Stomach smooth muscle (tissue), 2 donors: ENCODE results near the gene RSPH10B2.
"Not testable (repeated sequence)": the region's sequence is repeated elsewhere in the genome, so short reads cannot be mapped to it uniquely, and the experiment has no call there.

ENCODE experiments used
- H3K27ac ChIP-seq: one replicate; pipeline ENCODE4 v1.7.0; 2013; ENCODE audit warnings: mild to moderate bottlenecking, low read length, inconsistent platforms
- H3K27me3 ChIP-seq, 2 donors: one replicate each; pipeline ENCODE4 v1.7.0; 2013; ENCODE audit warnings: low read length in 2 of 2; ENCODE audit not compliant: insufficient read depth in 2 of 2, control insufficient read depth in 1 of 2
- H3K36me3 ChIP-seq, 2 donors: one replicate each; pipeline ENCODE4 v1.7.0; 2013; ENCODE audit warnings: low read length in 2 of 2; ENCODE audit not compliant: control insufficient read depth in 2 of 2, insufficient read depth in 2 of 2
- H3K4me1 ChIP-seq: one replicate; pipeline ENCODE4 v1.7.0; 2013; ENCODE audit warnings: low read length; ENCODE audit not compliant: control insufficient read depth, insufficient read depth
- H3K4me3 ChIP-seq, 2 donors: one replicate each; pipeline ENCODE4 v1.7.0; 2013; ENCODE audit warnings: low read length in 2 of 2
- H3K9ac ChIP-seq, 2 donors: one replicate each; pipeline ENCODE4 v1.7.0; 2013; ENCODE audit warnings: low read length in 2 of 2, mild to moderate bottlenecking in 1 of 2
- H3K9me3 ChIP-seq, 2 donors: one replicate each; pipeline ENCODE4 v1.7.0; 2013; ENCODE audit warnings: low read length in 2 of 2; ENCODE audit not compliant: control insufficient read depth in 2 of 2
- donor health status: healthy.
- donor health status: Pancreatic carcinoma.

RSPH10B2 gene

GRCh38 chr7:6792113-6792872 is 38.4 kb downstream of the RSPH10B2 start:
- not testable (repeated sequence) for H3K9me3 ChIP-seq, H3K4me1 ChIP-seq, H3K27ac ChIP-seq, H3K9ac ChIP-seq, H3K36me3 ChIP-seq, H3K27me3 ChIP-seq, H3K4me3 ChIP-seq

- not testable (repeated sequence) for H3K27ac ChIP-seq, H3K9me3 ChIP-seq, H3K4me3 ChIP-seq, H3K4me1 ChIP-seq, H3K9ac ChIP-seq, H3K27me3 ChIP-seq, H3K36me3 ChIP-seq
Measured at GRCh38 chr7:6794276-6794675, 40.4 kb downstream of the RSPH10B2 start.

GRCh38 chr7:6797218-6797617 is 43.3 kb downstream of the RSPH10B2 start:
- H3K36me3 ChIP-seq, H3K4me1 ChIP-seq, H3K27me3 ChIP-seq, H3K9ac ChIP-seq, H3K9me3 ChIP-seq, H3K27ac ChIP-seq, H3K4me3 ChIP-seq: not testable (repeated sequence)

- not testable (repeated sequence) for H3K27ac ChIP-seq, H3K27me3 ChIP-seq, H3K36me3 ChIP-seq, H3K9ac ChIP-seq, H3K9me3 ChIP-seq, H3K4me1 ChIP-seq, H3K4me3 ChIP-seq
Measured at GRCh38 chr7:6798047-6798446, 44.1 kb downstream of the RSPH10B2 start.

- H3K9me3 ChIP-seq, H3K36me3 ChIP-seq, H3K4me3 ChIP-seq, H3K9ac ChIP-seq, H3K4me1 ChIP-seq, H3K27ac ChIP-seq, H3K27me3 ChIP-seq: not testable (repeated sequence)
Measured at GRCh38 chr7:6799887-6800286, 46.0 kb downstream of the RSPH10B2 start.

- not testable (repeated sequence) for H3K27ac ChIP-seq, H3K27me3 ChIP-seq, H3K9ac ChIP-seq, H3K4me1 ChIP-seq, H3K4me3 ChIP-seq, H3K9me3 ChIP-seq, H3K36me3 ChIP-seq
Measured at GRCh38 chr7:6800331-6800730, 46.4 kb downstream of the RSPH10B2 start.

GRCh38 chr7:6807393-6807918 is 53.6 kb downstream of the RSPH10B2 start:
- not testable (repeated sequence) for H3K4me3 ChIP-seq, H3K4me1 ChIP-seq, H3K9ac ChIP-seq, H3K27ac ChIP-seq, H3K9me3 ChIP-seq, H3K27me3 ChIP-seq, H3K36me3 ChIP-seq

GRCh38 chr7:6807959-6808358 is 54.1 kb downstream of the RSPH10B2 start:
- not testable (repeated sequence) for H3K27me3 ChIP-seq, H3K36me3 ChIP-seq, H3K27ac ChIP-seq, H3K9ac ChIP-seq, H3K4me3 ChIP-seq, H3K4me1 ChIP-seq, H3K9me3 ChIP-seq

- H3K9me3 ChIP-seq, H3K9ac ChIP-seq, H3K36me3 ChIP-seq, H3K27me3 ChIP-seq, H3K4me3 ChIP-seq, H3K4me1 ChIP-seq, H3K27ac ChIP-seq: not testable (repeated sequence)
Measured at GRCh38 chr7:6813011-6813410, 59.1 kb downstream of the RSPH10B2 start.

- not testable (repeated sequence) for H3K27ac ChIP-seq, H3K27me3 ChIP-seq, H3K9ac ChIP-seq, H3K36me3 ChIP-seq, H3K4me1 ChIP-seq, H3K9me3 ChIP-seq, H3K4me3 ChIP-seq
Measured at GRCh38 chr7:6815470-6815869, 61.6 kb downstream of the RSPH10B2 start.

- H3K36me3 ChIP-seq, H3K9me3 ChIP-seq: not testable (repeated sequence)
Measured at GRCh38 chr7:6821622-6822021, 67.7 kb downstream of the RSPH10B2 start.

More at GRCh38 chr7:6821622-6822021, 67.7 kb downstream of the RSPH10B2 start:
- not testable (repeated sequence) for H3K4me1 ChIP-seq, H3K9ac ChIP-seq, H3K4me3 ChIP-seq, H3K27ac ChIP-seq, H3K27me3 ChIP-seq
